ENCODE results near the gene ZRANB3. TPM values are rescaled to one million over a fixed set of nuclear protein-coding genes. Genes with fewer than 3 reads are reported as not detected.
"Not testable (repeated sequence)": the region's sequence is repeated elsewhere in the genome, so short reads cannot be mapped to it uniquely, and the experiment has no call there.

ZRANB3 gene
- total RNA-seq (2014; rRNA removed; shearing (Covaris generic); ENCODE audit: low replicate concordance), result 4.5 and 7.1 TPM in 2 replicates

DNA sequence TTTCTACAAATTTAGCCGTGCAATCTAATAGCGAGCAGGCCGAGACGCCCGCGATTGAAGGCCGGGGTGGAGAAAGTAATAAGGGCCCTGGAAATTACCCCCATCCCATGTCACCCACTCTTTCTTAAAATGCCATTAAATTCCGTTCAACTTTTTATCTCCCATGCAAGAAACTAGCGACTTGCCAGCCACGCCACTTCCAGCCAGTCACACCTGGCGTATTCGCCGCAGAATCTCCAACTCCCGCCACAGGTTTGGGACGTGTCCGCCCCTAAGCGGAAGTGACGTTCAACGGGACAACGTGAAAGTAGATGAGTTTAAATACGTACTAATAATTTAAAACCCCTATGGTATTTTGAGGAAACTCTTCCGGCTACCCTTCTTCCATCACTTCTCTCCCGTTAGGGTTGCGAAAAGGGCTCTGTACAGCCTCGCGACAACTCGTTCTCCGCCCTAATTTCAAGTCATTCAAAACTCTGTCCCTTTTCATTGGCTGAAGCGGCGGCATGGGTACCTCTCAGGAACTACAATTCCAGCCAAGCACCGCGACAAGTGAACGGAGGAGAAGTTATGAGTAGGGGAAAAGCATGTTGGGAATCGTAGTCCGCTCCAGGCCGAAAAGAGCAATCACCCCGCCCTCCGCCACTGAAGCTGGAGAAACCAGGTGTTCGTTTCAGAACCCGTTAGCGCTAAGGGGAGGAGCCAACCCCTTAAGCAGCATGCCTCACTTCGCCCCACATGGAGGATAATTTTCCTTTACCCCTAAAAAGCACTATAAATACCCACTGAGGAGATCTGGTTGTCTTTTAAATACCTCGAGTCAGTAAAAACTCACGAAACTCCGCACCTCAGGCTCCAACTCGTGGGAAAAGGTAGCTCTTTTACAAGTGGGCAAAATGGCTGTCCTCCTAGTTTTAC is at the start of gene ZRANB3:
TSS of gene ZRANB3 (minus strand) at position 906 of the 918 bp plus-strand sequence.
- Histone ChIP-seq H3K4me3 (peak within 1 kb of the TSS; percentile 86), H3K36me3 (peaks cover 2% of the 10 kb centered on the region; the same call in 1 of the 2 replicates), H3K27me3 (no peaks in the 10 kb centered on the region), H3K9me3 (no peaks in the 10 kb centered on the region)
- DNase-seq, result peak; percentile 97

DNA sequence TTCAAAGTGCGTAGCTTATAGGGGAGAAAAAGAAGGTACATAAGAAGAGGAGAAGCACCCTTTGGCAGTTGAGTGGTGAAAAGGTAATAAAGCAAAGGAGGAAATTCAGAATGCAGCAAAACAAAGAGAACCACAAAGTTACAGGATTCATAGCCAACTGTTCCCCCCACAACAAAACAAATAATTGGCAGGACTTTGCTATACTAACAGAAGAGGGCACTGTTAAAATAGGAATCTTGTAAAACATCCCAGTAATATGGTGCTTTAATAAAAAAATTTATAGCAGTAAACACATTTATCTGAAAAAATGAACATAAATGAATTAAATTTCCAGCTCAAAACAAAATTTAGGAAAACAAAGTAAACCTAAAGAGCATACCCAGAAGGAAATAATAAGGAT is 42.6 kb upstream of the ZRANB3 start:
- Histone ChIP-seq H3K36me3 (peaks cover 3% of the 10 kb centered on the region), H3K9me3 (no peaks in the 10 kb centered on the region), H3K4me3 (no peak overlapping the region), H3K27me3 (no peaks in the 10 kb centered on the region)
- DNase-seq, result no peak

DNA sequence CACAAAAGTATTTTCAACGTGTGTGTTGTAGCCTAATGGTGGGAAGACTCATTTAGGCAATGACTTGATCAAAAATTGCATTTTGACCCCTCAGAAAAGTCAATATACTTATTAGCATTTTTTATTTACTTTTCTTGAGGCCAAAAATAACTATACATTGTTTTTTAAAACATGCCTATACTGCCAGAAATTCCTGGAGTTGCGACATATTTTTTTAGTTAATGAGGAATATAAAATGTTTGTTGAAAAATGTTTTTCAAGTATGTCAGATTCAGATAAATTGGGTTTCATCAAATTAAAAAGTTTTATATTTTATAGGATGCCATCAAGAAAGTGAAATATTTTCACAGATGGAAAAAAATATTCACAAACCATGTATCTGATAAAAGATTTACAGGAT is 39.9 kb upstream of the ZRANB3 start:
- no peak for DNase-seq
- no peaks in the 10 kb centered on the region for H3K27me3 ChIP-seq
- H3K9me3 ChIP-seq, result no peaks in the 10 kb centered on the region
- no peak overlapping the region for H3K4me3 ChIP-seq
- peaks cover 3% of the 10 kb centered on the region for H3K36me3 ChIP-seq

DNA sequence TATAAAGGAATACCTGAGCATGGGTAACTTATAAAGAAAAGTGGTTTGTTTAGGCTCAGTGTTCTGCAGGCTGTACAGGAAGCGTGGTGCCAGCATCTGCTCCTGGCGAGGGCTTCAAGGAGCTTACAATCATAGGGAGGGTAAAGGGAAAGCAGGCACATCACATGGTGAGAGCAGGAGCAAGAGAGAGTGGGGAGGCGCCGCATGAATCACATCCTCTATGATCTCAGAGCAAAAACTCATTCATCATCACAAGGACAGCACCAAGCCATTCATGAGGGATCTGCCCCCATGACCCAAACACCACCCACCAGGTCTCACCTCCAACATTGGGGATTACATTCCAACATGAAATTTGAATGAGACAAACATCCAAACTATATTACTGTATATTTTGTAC is 32.8 kb upstream of the ZRANB3 start:
- Histone ChIP-seq H3K36me3 (peaks cover 4% of the 10 kb centered on the region), H3K4me3 (no peak overlapping the region), H3K27me3 (no peaks in the 10 kb centered on the region), H3K9me3 (no peaks in the 10 kb centered on the region)
- DNase-seq, result peak; percentile 21

DNA sequence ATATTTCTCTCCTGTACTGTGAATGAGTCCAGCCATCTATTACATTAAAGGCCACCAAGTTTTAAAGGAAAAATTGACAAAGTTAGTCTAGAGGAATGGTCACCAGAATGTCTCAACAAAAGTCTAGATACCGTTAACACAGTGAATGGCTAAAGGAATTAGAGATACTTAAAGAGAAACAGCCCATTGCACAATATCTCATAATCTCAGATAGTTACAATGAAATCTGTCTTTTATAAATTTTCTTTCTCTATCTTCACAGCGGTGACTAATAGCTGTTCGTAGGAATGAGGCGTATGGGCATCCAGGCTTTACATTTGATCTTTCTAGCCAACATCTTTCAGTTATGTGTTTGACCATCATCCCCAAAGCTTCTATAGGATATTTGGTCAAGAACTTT is 30.9 kb upstream of the ZRANB3 start:
- H3K36me3 ChIP-seq, result peaks cover 4% of the 10 kb centered on the region
- H3K9me3 ChIP-seq, result no peaks in the 10 kb centered on the region
- no peak overlapping the region for H3K4me3 ChIP-seq
- no peaks in the 10 kb centered on the region for H3K27me3 ChIP-seq
- DNase-seq, result no peak

DNA sequence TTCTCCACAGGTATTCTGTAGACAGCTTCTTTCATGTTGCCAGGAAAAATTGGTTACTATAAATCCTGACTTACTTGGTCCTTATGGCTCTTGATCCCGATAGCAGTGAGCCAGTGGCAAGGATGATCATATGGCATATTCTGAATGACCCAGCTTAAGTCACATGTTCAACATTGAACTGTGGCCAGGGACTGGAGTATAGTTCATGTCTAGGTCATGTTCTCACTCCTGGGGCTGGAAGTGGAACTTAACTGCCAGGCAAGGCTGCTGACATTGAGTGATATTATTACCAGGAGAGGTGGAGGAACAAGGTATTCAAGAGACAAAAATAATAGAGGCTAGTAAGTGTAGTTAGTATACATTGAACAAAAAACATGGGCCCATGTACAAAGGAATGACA is 26.5 kb upstream of the ZRANB3 start:
- Histone ChIP-seq H3K27me3 (no peaks in the 10 kb centered on the region), H3K36me3 (peaks cover 7% of the 10 kb centered on the region), H3K4me3 (no peak overlapping the region), H3K9me3 (no peaks in the 10 kb centered on the region)
- no peak for DNase-seq

DNA sequence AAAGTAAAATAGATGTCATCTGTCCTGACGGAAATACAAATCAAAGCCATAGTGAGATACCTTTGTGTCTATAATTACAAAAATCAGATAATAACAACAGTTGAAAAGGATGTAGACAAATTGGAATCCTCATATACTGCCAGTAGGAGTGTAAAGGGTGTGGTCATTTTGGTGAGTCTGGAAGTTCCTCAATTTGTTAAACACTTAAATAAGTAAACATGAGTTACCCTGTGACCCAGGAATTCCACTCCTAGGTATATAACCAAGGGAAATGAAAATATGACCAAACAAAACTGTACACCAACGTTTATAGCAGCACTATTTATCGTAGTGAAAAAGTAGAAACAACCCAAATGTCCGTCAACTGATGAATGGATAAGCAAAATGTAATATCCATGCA is 24.3 kb upstream of the ZRANB3 start:
- DNase-seq, result no peak
- Histone ChIP-seq H3K9me3 (no peaks in the 10 kb centered on the region), H3K27me3 (no peaks in the 10 kb centered on the region), H3K36me3 (peaks cover 3% of the 10 kb centered on the region; the same call in 1 of the 2 replicates), H3K4me3 (no peak overlapping the region)

DNA sequence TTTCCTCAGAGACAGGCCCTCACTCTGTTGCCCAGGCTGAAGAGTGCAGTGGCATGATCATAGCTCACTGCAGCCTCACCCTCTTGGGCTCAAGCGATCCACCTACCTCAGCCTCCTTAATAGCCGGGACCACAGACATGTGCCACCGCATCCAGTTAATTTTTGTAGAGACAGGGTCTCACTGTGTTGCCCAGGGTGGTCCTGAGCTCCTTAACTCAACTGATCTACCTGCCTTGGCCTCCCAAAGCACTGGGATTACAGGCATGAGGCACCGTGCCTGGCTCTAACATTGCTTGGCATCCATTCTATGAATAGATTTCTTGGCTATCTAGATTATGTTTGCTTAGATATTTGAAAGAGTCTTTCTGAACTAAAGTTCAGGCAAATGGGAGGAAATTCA is 21.9 kb upstream of the ZRANB3 start:
- no peak for DNase-seq
- Histone ChIP-seq H3K27me3 (no peaks in the 10 kb centered on the region; the same call in 1 of the 2 replicates), H3K9me3 (no peaks in the 10 kb centered on the region), H3K4me3 (no peak overlapping the region), H3K36me3 (peaks cover 6% of the 10 kb centered on the region; the same call in 1 of the 2 replicates)

DNA sequence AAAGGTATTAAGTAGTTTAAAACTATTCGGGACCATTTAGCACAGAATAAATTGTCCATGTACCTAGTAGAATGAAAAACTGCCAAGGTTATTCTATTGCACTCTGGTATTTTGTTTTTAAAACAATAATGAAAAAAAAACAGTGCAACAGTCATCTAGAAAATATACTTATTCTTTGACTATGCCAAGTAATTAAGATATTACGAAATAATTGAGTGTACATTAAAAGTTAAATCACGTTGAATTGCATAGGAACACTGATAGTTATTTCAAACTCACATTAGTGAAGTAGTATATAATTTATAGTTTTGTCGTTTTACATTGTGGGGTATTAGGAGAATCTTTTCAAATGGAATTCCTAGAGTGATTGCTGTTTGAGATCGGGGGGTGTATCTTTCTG is 20.3 kb upstream of the ZRANB3 start:
- Histone ChIP-seq H3K4me3 (no peak overlapping the region), H3K36me3 (peaks cover 6% of the 10 kb centered on the region; the same call in 1 of the 2 replicates), H3K9me3 (no peaks in the 10 kb centered on the region), H3K27me3 (no peaks in the 10 kb centered on the region; the same call in 1 of the 2 replicates)
- no peak for DNase-seq

DNA sequence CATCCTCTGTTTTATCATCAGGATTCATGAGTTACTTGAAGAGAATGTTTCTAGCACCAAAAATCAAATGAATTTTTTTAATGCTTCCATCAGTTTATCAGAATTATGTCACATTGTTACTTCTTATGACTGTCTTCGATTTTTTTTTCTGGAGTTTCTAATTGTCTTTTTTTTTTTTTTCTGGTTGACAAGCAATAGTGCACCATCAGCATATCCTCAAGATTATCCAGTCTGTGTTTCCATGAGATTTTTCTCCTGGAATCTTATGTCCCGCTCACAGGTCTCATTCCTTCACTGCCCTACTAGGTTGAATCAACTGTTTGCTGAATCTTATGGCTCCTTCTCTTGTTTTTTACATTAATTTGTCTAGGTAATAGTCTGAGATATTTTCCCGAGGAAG is 16.3 kb upstream of the ZRANB3 start:
- Histone ChIP-seq H3K27me3 (no peaks in the 10 kb centered on the region; the same call in 1 of the 2 replicates), H3K36me3 (peaks cover 4% of the 10 kb centered on the region), H3K4me3 (no peak overlapping the region), H3K9me3 (no peaks in the 10 kb centered on the region)
- DNase-seq, result no peak

DNA sequence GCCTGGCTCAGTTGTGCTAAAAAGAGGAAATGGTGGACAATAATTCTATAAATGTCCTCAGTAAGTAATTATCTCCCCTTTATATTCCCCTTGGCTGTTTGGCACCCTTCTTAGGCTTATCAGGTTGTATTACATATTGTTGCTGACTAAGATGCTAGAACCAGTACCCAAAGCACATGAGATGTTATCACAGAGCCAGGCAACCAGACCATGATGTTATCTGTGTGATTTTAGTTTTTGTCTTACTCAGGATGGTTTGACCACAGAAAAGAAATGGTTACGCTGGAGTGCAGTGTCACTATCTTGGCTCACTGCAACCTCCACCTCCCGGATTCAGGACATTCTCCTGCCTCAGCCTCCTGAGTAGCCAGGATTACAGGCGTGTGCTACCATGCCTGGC is 15.4 kb upstream of the ZRANB3 start:
- Histone ChIP-seq H3K4me3 (no peak overlapping the region), H3K36me3 (peaks cover 7% of the 10 kb centered on the region), H3K9me3 (no peaks in the 10 kb centered on the region), H3K27me3 (no peaks in the 10 kb centered on the region; the same call in 1 of the 2 replicates)
- DNase-seq, result no peak

DNA sequence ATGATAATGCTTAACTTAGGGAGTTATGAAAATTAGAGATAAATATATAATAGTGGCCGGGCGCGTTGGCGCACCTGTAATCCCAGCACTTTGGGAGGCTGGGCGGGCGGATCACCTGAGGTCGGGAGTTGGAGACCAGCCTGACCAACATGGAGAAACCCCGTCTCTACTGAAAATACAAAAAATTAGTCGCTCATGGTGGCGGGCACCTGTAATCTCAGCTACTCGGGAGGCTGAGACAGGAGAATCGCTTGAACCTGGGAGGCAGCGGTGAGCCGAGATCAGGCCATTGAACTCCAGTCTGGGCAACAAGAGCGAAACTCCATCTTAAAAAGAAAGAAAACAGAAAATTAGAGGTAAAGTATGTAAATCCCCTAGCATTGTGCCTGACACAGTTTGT is 2.5 kb upstream of the ZRANB3 start:
- not testable (repeated sequence) for H3K9me3 ChIP-seq, H3K4me3 ChIP-seq, H3K36me3 ChIP-seq, DNase-seq, H3K27me3 ChIP-seq

DNA sequence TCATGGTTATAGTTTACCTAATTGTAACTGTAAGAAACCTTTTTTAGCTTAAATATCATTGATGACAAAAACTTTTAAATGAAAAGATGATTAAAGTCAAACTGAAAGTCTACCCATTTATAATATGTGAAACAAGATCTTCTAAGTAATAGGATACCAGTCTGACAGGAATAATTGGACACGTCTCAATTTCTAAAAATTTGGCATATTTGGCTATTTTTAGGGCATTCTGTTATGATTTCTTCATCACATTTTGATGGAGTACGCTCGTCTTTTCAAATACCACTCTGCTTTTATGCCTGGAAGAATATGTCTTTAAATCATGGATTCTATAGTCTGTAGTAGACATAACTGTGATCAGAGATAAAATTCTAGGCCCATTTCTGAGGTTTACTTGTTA is 1.6 kb upstream of the ZRANB3 start:
- Histone ChIP-seq H3K27me3 (no peaks in the 10 kb centered on the region), H3K9me3 (no peaks in the 10 kb centered on the region), H3K4me3 (peak overlapping the region; percentile 86), H3K36me3 (peaks cover 2% of the 10 kb centered on the region; the same call in 1 of the 2 replicates)
- DNase-seq, result no peak

DNA sequence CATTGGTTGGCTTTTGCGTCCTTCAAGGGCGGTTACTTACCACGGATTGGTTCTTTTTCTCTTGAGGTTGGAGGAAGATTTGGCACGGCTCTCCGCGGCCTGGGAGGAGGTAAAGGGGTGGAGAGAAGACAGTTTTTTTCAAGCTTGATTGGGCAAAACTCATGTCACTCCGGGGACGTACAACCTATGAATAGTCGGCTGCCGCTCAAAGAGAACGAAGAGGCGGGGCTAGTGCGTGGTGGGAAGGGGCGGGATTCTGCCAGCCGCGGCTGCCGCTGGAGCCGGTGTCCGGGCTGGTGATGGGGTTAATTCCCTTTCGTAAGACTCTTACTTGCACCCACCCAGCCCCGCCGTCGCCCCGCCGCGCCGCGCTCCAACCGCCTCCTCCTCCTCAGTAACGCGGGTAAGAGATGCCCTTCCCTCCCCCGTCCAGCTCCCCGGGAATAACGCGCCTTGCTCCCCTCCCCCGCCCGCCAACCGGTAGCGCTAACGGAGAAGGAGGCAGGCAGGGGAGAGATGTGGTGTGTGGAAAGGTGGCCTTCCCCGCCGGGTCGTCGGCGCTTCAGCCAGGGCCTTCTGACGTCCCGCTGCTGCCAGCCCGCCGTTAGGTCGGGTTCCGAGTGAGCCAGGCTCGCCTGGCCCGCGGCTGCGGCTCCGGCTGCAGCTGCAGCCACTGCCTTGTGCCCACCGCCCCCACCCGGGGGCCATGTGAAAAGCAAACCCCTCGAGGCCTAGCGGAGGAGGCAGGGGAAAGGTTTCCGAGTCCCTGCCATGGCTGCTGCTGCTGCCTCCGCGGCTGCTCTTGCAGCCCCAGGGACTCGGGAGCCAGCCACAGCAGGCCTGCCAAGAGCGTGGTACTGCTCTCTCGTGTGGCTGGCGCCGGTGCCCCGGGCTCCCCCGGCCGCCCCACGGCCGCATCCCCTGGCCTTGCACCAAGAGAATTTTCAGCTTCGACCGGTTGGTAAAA is 496 bp upstream of the ZRANB3 start, which contains the start of gene R3HDM1:
TSS of gene R3HDM1 (plus strand) at position 254 of the 967 bp plus-strand sequence. CDS start 73,362 bp downstream, outside the sequence.
- DNase-seq, result peak; percentile 98
- no peaks in the 10 kb centered on the region for H3K9me3 ChIP-seq
- H3K4me3 ChIP-seq, result peak within 1 kb of the TSS; percentile 86
- H3K36me3 ChIP-seq, result peaks cover 2% of the 10 kb centered on the region; the same call in 1 of the 2 replicates
- no peaks in the 10 kb centered on the region for H3K27me3 ChIP-seq

DNA sequence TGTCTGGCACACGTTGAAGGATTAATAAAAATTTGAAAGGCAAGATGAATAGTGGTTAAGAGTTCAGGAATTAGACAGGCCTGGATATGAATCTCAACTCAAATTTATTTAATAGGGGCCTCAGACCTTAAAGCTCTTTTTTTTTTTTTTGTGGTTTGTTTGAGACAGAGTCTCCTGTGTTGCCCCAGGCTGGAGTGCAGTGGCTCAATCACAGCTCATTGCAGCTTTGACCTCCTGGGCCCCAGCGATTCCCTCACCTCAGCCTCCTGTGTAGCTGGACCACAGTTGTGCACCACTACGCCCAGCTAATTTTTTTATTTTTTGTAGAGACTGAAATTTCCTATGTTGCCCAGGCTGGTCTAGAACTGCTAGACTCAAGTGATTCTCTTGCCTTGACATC is 3.0 kb downstream of the ZRANB3 start:
- no peak for DNase-seq
- Histone ChIP-seq H3K27me3 (no peaks in the 10 kb centered on the region), H3K4me3 (no peak overlapping the region)

DNA sequence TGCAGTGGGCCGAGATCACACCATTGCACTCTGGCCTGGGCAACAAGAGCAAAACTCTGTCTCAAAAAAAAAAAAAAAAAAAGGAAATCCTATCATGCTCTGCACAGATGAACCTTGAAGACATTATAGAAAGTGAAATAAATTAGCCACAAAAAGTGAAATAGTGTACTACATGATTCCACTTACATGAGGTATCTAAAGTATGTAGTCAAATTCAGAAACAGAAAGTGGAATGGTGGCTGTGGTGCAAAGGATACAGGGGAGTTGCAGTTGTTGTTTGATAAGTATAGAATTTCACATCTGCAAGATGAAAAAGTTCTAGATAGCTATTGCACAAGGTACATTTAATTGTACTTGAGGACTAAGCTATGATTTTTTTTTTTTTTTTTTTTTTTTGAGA is 5.2 kb downstream of the ZRANB3 start:
- no peak for DNase-seq
- H3K36me3 ChIP-seq, result peaks cover 26% of the 10 kb centered on the region
- no peaks in the 10 kb centered on the region for H3K27me3 ChIP-seq
- peaks cover 3% of the 10 kb centered on the region for H3K9me3 ChIP-seq
- H3K4me3 ChIP-seq, result no peak overlapping the region

More for the DNA sequence above, 3.0 kb downstream of the ZRANB3 start:
- Histone ChIP-seq H3K9me3 (peaks cover 3% of the 10 kb centered on the region; the same call in 1 of the 2 replicates), H3K36me3 (peaks cover 13% of the 10 kb centered on the region)

DNA sequence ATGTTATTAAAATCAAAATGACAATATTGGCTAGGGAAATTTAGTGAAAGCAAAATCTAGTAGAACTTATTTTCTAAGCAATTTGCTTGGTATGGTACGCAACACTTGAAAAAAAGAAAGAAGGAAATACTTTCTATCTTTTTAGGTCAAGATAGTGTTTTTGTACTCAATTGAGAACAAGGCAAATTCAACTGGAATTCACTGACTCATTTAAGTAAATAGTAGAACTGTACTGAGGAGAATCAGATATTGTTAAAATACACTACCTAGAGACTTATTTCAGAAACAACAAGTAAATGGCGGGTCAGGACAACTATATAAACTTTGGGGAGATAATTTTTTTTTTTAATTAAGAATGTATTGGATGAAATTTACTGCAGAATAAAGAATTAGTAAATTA is 18.9 kb downstream of the ZRANB3 start:
- DNase-seq, result no peak
- no peak overlapping the region for H3K4me3 ChIP-seq
- H3K36me3 ChIP-seq, result peaks cover 20% of the 10 kb centered on the region
- peaks cover 23% of the 10 kb centered on the region for H3K9me3 ChIP-seq
- no peaks in the 10 kb centered on the region for H3K27me3 ChIP-seq

All from MG63 (cell line).